Adipose tissue (tissue), 3 donors: ENCODE measurements around the gene ARVCF. TPM values are rescaled to one million over a fixed set of nuclear protein-coding genes. Genes with fewer than 3 reads are reported as not detected.
"Not testable (repeated sequence)": the region's sequence is repeated elsewhere in the genome, so short reads cannot be mapped to it uniquely, and the experiment has no call there.

Experiments used
- H3K27ac ChIP-seq: one replicate; pipeline ENCODE4 v1.5.1; 2013; ENCODE audit warnings: low read depth, low read length
- WGBS, 3 donors: extraction: QIAGEN DNeasy Blood & Tissue Kit; methylation state at CpG; one replicate each; pipeline ENCODE4 v1.1.7; 2013; 5-methylcytosine and 5-hydroxymethylcytosine counted together
- polyA plus RNA-seq, 3 donors: library from polyadenylated mRNA; stranded (reverse); fragments of 200-250 nt; gene quantifications; one replicate each; pipeline ENCODE4 v1.2.3, GENCODE V29; 2013
- donor health status: healthy with polysubstance abuse.
- donor health status: Bipolar disorder and iron deficiency.
- donor health status: healthy.

ARVCF gene
- polyA plus RNA-seq, 3 donors, result 4.0 to 9.8 (median 8.5) TPM

DNA sequence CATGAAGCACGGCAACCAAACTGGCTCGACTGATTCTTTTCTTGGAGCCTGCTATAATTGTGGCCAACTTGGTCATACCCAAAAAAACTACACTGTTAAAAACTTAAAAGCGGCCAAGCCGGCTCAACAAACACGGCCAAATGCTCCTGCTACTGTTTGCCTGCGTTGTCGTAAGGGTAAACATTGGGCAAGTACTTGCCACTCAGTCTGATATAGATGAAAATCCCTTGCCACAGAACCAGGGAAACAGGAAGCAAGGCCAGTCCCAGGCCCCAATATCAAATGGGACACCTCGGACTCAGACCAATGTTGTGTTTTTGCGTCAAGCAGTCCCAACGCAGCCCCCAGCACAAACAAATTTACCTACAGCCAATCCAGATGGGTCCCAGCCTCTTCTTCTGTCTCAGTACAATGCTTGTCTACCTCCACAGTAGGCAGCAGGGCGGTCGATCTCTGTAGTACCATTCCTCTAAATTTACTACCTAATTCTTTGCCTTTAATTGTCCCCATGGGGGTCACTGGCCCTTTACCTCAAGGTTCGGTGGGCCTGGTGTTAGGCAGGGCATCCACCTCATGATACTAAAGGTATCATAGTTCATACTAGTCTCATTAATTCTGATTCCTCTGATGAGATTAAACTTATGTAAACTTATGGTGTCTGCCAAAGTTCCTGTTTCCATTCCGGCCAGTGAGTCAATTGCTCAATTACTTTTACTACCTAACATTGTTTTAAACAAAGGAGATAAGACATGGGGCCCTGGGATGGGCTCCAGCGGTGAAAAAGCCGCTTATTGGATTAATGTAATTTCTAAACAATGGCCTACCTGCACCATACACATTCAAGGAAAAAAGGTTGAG is 78.8 kb downstream of the ARVCF start:
- no peak overlapping the region for H3K27ac ChIP-seq
- 79 to 86% (median 82%) methylated on average over 16 of the region's 16 CpGs for WGBS, 3 donors

DNA sequence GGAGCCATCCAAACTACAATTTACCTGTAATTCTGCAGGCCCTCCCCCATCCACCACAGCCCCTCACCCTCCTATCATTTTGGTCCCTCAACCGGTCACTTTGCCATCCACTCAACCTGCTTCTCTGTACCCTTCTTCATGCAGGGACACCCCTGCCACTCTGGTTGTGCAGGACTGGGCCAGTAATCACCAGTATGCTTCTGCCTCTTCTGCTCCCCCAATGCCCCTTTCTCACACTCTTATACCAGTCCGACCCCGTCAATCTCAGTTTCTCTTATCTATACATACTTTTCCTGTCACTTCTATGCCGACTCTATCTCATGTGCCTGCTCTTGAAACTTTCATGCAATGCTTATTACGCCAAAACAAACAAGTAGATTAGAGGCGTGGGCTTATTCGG is 80.1 kb downstream of the ARVCF start:
- 92 to 96% (median 93%) methylated on average over 7 of the region's 7 CpGs for WGBS, 3 donors
- no peak overlapping the region for H3K27ac ChIP-seq

DNA sequence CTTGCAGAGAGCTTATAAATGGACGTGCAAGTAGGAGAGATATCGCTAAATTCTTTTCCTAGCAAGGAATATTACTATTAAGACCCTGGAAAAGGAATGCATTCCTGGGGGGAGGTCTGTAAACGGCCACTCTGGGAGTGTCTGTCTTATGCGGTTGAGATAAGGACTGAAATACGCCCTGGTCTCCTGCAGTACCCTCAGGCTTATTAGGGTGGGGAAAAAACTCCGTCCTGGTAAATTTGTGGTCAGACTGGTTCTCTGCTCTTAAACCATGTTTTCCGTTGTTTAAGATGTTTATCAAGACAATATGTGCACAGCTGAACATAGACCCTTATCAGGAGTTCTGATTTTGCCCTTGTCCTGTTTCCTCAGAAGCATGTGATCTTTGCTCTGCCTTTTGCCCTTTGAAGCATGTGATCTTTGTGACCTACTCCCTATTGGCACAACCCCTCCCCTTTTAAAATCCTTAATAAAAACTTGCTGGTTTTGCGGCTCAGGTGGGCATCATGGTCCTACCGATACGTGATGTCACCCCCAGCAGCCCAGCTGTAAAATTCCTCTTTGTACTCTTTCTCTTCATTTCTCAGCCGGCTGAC is 81.4 kb downstream of the ARVCF start:
- not testable (repeated sequence) for H3K27ac ChIP-seq
- WGBS, 3 donors, result 83 to 94% (median 90%) methylated on average over 11 of the region's 11 CpGs

DNA sequence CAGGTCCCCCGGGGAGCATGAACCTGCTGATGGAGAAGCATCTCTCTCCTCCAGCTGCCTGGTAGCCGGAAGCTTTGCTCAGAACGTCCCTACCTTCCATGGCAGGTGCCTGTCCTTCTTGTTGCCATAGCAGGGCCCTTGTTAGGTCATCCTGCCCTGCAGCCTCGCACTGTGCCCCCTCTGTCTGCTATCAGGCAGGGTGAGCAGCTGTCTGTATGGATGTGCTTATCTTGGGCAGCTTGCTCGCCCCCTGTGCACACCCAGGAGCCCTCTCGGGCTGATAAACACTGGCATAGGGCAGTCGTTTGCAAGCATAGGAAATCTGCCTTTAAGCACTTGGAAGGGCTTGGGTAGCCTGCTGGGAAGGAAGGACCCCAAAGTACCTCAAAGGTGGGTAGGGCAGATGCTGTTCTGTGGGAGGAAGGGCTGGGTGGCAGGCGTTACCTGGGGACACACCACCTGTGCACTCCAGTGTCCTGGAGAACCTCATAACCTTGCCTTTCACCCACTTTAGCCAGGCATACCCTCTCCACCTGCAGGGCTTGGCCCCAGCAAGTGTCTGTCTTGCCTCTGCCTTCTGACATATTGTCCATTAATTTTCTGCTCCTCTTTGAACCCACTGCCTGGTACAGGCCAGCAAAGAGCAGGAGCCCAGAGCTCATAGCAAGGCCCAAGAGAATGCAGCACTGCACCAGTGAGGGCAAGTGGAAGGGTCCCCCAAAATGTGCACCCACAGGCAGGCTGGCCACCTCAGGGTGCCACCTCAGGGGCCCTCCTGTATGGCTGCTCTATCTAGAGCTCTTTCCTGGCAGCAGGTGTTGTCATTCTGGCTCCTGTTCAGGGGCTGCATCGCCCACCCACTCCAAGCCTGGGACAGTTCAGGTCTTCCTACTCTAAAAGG is 83.0 kb downstream of the ARVCF start:
- no peak overlapping the region for H3K27ac ChIP-seq

DNA sequence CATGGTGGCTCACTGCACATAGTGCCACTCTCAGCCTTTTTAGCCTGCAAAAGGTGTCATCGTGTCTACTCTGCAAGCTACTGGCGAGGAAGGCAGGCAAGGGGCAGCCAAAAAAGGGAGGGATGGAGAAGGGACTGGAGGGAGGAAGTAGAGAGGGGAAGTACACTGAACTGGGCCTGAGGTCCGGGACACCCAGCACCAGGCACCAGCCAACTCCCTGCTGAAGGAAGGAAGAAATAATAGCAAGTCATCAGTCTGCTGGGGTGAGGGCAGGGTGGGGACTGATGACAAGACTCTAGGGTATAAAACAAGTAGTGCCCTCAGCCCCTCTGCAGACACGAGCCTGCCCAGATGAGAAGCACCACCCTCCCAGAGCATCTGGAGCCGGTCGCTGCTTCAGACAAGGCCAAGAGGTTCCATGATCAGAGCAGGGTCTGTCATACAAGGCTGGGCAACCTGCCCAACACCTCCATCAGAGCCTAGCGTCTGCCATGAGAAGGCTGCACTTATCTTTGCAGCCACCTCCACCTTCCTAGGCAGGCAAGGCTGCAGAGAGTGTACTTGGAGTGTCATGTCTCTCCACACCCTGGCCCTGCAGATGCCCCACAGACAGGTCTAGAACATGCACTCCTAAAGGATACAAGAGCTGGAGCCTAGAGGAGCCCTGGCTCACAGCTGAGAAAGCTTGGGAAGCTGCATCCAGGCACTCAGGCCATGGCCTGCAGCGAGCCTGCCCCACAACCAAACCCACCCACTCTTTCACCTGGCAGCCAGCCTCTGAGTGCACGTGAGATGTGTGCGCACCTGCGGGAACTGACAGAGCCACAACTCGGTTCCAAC is 84.0 kb downstream of the ARVCF start:
- no peak overlapping the region for H3K27ac ChIP-seq
- 63 to 73% (median 64%) methylated on average over 12 of the region's 12 CpGs for WGBS, 3 donors

More for the DNA sequence above, 83.0 kb downstream of the ARVCF start:
- WGBS, 3 donors, result 81 to 91% (median 81%) methylated on average over 9 of the region's 9 CpGs

DNA sequence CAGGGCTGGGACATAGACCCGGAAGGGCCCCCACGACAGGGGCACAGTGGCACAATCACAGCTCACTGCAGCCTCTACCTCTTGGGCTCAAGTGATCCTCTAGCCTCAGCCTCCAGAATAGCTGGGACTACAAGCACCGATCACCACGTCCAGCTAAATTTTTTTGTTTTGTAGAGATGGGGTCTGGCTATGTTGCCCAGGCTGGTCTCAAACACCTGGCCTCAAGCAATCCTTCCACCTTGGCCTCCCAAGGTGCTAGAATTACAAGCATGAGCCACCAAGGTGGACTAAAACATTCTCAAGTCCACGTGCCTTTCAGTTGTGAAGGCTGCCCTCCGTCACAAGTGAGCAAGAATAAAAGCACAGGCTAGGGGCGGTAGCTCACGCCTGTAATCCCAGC is 85.1 kb downstream of the ARVCF start:
- WGBS, 3 donors, result 92 to 98% (median 97%) methylated on average over 8 of the region's 8 CpGs
- no peak overlapping the region for H3K27ac ChIP-seq

DNA sequence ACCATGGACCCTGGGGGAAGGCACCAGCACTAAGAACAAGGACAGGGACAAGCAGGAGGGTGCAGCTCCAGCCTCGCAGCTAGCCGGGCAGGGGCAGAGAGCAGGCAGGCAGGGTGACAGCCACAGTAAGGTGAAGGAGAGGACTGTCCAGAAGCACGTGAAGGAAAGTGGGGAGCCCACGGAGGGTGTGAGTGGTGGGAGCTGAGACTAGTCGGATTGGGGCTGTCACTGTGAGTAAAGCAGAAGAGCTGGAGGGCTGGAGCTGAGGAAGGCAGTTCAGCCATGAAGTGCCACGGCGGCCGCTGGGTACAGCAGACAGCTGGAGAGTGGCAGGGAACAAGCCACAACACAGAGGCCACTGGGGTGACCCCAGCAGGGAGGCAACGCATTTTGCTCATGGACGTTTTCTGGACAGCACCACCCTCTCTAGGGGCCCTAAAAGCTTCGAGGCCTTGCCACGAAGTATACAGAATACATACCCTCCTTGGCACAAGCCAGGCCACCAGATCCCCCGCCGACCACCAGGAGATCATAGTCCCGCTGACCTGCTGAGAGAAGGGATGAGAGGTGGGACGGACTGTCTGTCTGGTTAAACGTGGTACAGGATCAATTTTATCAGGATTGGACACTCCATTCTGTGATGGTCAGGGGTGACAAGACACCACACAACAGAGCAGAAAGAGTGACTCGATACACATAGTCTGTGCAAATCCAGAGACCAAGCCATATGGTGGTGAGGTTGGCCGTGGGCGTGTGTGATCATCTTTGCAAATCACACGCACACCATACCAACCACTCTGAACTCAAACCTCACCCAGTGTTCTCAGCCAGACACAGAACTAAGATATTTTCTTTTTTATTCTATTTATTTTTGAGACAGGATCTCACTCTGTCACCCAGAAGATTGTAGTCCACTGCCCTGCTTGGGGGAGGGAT is 85.8 kb downstream of the ARVCF start:
- WGBS, 3 donors, result 91 to 95% (median 94%) methylated on average over 21 of the region's 21 CpGs
- no peak overlapping the region for H3K27ac ChIP-seq

DNA sequence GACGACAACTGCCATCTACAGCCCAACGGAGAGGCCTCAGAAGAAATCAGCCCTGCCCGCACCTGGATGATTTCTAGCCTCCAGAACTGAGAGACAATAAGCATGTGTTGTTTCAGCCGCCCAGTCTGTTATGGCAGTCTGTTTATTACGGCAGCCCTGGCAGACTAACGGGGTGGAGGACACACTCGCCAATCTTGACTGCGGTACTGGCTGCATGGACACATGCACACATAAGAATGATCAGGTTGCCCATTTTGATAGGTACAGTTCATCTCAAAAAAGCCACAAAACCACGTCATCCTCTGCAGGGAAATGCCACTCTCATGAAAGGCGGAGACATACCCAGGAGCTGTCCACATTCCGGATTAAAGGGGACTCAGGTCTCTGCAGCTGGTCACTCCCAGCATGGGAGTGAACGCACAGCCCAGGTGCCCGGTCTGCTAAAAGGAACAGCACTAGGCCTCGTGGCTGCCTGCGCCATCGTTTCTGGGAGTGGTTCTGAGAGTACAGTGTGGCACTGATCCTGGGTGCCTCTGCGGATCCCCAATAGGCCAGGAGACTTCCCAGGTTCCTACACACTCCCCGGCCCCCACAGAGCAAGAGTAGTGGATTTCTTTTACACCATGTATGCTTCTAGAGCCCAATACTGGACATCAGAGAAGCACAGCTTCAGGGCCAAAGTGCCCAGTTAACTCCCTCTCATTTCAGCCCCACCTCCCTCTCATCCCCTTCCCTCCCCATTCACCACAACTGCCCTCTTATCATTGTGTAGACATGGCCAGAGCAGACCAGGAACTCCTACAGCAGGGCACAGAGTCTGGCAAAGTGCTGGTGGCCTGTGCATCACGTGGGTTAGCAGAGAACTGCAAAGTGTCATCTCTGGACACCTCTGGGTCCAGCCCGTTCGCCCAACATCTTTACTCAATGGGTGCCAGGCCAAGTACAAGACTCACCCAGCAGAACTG is 86.8 kb downstream of the ARVCF start:
- 92 to 93% (median 92%) methylated on average over 21 of the region's 21 CpGs for WGBS, 3 donors

DNA sequence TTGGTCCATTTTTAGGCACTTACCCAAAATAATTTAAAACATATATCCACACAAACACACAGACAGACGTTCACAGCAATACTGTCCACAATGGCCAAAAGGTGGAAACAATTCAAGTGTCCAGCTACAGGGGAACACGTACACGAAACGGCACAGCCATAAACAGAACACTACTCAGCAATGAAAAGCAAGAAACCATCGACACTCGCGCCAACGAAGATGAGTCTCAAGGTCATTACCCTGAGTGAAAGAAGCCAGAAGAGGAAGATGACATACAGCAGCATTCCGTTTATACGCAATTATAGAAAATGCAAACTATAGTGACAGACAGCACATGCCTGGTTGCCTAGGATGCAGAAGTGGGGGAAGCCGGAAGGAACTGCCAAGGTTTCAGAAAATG is 88.4 kb downstream of the ARVCF start:
- WGBS, 3 donors, result 85 to 91% (median 87%) methylated on average over 11 of the region's 11 CpGs
- H3K27ac ChIP-seq, result no peak overlapping the region

More for the DNA sequence above, 86.8 kb downstream of the ARVCF start:
- H3K27ac ChIP-seq, result no peak overlapping the region

DNA sequence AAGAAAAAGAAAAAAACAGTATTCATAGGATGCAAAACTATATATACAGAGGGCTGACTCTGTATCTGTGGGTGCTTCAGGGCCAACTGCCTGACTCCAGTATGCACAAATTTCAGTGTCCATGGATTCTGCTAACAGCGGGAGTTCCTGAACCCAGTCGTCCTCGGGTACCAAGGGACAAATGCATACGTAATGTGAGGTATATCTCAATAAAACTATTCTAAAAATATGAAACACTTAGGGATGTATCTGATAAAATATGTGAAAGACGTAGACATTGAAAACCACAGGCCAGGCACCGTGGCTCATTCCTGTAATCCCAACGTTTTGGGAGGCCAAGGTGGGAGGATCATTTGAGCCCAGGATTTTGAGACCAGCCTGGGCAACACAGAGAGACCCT is 88.9 kb downstream of the ARVCF start:
- 84 to 87% (median 86%) methylated on average over 7 of the region's 7 CpGs for WGBS, 3 donors
- H3K27ac ChIP-seq, result no peak overlapping the region

DNA sequence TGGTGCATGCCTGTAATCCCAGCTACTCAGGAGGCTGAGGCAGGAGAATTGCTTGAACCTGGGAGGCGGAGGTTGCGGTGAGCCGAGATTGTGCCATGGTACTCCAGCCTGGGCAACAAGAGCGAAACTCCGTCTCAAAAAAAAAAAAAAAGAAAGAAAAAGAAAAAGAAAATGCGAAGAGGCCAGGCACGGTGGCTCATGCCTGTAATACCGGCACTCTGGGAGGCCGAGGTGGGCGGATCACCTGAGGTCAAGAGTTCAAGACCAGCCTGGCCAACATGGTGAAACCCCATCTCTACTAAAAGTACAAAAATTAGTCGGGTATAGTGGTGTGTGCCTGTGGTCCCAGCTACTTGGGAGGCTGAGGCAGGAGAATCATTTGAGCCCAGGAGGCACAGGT is 90.6 kb downstream of the ARVCF start:
- H3K27ac ChIP-seq, result not testable (repeated sequence)
- WGBS, 3 donors, result 77 to 95% (median 90%) methylated on average over 11 of the region's 11 CpGs

DNA sequence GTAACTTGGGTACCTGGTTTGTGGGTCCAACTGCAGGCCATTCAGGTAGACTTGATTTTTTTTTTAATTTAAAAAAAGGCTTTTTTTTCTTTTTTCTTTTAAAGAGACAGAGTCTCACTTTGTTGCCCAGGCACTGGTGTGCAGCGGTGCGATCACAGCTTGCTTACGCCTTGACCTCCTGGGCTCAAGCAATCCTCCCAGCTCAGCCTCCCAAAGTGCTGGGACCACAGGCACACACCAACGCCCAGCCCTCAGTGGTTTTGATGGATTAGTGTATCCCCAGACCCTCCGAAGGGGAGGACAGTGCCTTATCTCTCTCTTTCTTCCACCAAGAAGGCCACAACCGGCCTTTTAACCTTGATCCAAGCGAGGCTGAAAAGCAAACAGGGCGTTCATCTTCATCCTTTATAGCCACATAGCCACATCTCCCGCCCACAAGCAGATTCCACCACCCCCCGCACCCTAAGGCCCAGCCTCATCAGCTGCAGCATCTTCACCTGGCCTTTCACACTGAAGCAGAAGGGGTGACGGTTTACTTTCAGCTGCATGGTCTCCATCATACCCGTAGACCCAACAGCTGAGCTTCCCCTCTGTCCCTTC is 92.6 kb downstream of the ARVCF start:
- WGBS, 3 donors, result 87 to 95% (median 90%) methylated on average over 12 of the region's 12 CpGs
- H3K27ac ChIP-seq, result no peak overlapping the region

DNA sequence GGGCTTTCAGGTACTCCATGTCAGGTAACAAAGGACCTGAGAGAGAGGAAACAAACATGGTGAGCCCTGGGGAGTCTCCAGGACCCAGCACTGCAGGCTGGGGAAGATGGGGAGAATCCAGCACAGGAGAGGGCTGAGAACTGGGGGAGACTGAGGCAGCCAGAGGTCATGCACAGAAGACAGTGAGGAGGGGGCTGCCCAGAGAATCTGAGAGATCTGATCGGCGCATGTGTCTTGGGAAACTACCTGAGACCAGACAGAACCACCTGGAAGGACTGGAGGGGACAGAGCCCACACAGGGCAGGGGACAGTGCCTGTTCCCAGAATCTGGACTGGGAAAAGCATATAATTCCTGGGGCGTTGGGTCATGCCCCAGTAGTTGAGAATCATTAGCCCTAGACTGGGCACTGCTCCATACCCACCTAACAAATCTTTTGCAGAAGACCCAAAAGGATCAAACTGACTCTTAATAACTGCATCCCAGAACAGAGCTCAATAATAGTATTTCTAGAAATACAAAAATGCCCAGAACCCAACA is 95.0 kb downstream of the ARVCF start:
- WGBS, 3 donors, result 58 to 85% (median 84%) methylated on average over 3 of the region's 3 CpGs
- H3K27ac ChIP-seq, result no peak overlapping the region
